Measurements from ENCODE around the gene ROR2.

- TF ChIP-seq CTCF (IDR thresholded peaks at IDR 0.05) (no peak), POLR2A (IDR thresholded peaks at IDR 0.05) (no peak), EP300 (IDR thresholded peaks at IDR 0.05) (no peak)
These were observed 233.8 kb downstream of the ROR2 start for GRCh38 chr9:91716239-91716638.
